NCI-H2171 treated with DMSO at 0.1 percent for 48 hours (cell line): ENCODE data around the gene SCLY.
"Not testable (repeated sequence)": the region's sequence is repeated elsewhere in the genome, so short reads cannot be mapped to it uniquely, and the experiment has no call there.

Source experiments
- DNase-seq: peaks from one replicate; lab custom pipeline; 2025; lab: John Stamatoyannopoulos, UW

SCLY gene

DNA sequence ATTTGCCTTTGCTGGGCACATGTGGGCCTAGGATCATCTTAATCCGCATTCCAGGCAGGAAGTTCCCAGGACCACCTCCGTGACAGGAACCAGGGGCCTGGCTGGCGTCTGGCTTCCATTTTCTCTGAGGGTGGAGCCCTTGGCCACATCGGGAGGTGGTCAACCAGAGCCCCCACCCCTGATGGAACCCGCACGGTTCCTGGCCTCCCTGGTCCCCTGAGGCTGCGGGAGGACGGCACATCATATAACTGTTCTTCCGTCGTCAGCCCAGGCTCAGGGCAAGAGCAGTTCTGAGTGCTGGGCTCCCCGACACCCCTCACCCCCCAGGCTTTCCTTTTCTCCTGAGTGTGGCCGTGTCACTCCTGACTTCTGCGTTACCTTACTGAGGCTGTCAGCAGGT is 52.8 kb downstream of the SCLY start:
- no peak for DNase-seq

GRCh38 chr2:238114331-238114841 is 53.6 kb downstream of the SCLY start:
- no peak for DNase-seq

- no peak for DNase-seq
Observed at GRCh38 chr2:238114851-238115660, 54.3 kb downstream of the SCLY start.

- DNase-seq = not testable (repeated sequence)
Observed at GRCh38 chr2:238115709-238116108, 54.9 kb downstream of the SCLY start.

- no peak for DNase-seq
Observed at GRCh38 chr2:238116298-238117198, 55.7 kb downstream of the SCLY start.

DNA sequence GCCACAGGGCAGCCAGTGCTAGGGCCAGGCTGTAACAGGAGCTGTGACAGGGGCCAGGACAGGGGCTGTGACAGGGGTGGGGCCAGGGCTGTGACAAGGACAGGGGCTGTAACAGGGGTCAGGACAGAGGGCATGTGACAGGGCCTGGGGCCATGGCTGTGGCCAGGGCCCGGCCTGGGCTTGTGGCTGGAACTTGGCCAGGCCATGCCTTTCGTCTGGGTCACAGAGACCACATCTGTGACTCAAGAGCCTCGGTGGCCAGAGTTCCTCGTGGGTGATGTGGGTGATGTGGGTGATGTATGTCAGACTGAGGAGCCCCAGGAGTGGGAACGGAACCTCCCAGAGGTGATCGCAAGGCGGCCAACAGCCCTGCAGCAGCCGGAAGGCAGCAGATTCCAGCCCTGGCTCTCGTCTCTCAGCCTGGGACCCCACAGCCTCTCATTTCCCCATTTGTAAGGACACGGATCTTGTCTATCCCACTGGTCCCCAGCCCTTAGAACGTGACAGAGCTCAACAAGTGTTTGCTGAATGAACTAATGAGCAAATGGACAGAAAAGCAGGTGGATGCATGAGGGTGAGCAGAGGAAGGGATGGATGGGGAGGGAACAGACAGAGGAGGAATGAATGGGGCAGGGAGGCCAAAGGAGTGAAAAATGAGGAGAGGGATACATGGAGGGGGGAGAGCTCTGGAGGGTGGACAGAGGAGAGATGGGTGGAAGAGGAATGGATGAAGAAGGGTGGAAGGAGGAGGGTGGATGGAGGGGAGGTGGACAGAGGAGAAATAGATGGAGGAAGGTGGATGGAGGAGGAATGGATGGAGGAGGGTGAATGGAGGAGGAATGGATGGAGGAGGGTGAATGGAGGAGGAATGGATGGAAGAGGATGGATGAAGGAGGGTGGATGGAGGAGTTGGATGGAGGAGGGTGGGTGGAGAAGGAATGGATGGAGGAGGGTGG is 56.7 kb downstream of the SCLY start:
- no peak for DNase-seq

GRCh38 chr2:238119756-238120462 is 59.1 kb downstream of the SCLY start:
- peak; percentile 56 for DNase-seq

GRCh38 chr2:238120463-238121298 is 59.9 kb downstream of the SCLY start:
- peak; percentile 35 for DNase-seq

GRCh38 chr2:238121511-238122286 is 60.9 kb downstream of the SCLY start:
- no peak for DNase-seq

DNA sequence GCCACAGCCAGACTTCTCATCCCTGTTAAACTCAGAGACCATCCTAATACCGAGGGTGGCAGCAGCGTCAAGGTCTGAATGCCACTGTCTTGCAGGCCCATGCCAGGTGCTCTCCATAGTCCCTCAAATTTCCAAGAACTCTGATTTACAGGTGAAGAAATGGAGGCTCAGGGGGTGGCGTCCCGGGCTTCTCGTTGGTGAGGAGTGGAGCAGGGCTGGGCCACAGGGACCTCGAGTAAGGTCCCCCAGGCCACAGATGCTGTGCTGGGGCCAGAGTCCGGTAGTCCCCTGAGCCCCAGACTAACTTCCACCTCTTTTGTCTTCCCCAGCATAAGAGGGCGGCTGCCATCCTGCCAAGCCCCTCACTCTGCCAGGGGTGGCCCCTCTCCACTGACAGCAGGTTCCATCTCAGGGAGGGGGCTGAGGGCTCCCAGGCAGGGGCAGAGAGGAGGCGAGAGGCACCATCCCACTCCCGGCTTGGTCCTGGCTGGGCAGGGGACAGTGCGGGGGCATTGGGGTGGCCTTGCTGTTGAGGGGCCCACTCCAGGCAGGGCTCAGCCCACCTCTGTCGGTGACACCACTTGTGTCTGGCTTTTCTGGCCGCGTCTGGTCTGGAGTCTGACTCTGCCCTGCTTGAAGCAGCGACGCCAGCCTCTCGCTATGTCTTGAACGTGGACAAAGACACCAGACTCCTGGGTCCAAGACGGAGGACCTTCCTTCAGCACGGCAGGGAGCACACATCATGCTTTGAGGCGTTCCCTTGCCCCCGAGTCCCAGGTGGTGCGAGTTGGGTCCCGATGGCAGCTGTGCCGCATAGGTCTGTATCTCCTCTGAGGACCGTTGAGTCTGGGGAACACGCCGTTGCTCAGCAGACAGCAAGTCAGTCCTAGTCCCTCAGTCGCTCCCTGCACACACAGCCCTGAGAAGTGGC is 61.8 kb downstream of the SCLY start:
- no peak for DNase-seq

GRCh38 chr2:238123218-238123971 is 62.6 kb downstream of the SCLY start:
- no peak for DNase-seq

- DNase-seq = no peak
Observed at GRCh38 chr2:238123991-238124470, 63.2 kb downstream of the SCLY start.

DNA sequence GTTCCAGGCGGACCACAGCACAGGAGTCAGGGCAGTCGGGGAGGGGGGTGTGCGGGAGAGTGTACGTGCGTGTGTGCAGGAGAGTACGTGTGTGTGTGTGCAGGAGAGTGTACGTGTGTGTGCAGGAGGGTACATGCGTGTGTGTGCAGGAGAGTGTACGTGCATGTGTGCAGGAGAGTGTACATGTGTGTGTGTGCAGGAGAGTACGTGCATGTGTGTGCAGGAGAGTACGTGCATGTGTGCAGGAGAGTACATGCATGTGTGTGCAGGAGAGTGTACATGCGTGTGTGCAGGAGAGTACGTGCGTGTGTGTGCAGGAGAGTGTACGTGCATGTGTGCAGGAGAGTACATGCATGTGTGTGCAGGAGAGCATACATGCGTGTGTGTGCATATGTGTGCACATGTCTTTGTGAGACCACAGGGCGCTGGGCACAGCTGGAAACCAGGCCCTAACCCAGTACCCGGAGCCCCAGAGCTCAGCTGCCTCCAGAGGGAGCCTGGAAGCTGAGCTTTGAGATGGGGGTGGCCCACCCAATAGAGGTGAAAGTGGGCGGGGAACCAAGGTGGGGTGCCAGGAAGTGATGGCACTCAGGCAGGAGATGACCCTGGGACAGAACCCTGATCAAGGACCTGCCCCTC is 63.8 kb downstream of the SCLY start:
- no peak for DNase-seq

- DNase-seq = no peak
Observed at GRCh38 chr2:238125127-238125885, 64.5 kb downstream of the SCLY start.

DNA sequence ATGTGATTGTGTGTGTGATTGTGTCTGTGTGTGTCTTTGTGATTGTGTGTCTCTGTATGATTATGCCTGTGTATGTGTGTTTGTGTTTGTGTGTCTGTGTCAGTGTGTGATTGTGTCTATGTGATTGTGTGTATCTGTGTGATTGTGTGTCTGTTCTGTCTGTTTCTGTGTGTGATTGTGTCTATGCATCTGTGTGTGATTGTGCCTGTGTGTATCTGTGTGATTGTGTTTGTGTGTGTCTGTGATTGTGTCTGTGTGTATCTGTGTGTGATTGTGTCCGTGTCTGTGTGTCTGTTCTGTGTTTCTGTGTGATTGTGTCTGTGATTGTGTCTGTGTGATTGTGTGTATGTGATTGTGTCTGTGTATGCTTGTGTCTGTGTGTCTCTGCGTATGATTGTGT is 65.5 kb downstream of the SCLY start:
- no peak for DNase-seq

GRCh38 chr2:238126775-238127164 is 66.0 kb downstream of the SCLY start:
- no peak for DNase-seq
